HG02973 (cell line): Measurements from ENCODE around the gene ARHGEF5.
"Not testable (repeated sequence)": the region's sequence is repeated elsewhere in the genome, so short reads cannot be mapped to it uniquely, and the experiment has no call there.

Experiments used
- ATAC-seq: cut with Tn5 transposase; IDR thresholded peaks from one replicate; pipeline ENCODE4 v1.9.1; 2021; ENCODE audit warnings: moderate library complexity; ENCODE audit not compliant: unreplicated experiment

ARHGEF5 gene

DNA sequence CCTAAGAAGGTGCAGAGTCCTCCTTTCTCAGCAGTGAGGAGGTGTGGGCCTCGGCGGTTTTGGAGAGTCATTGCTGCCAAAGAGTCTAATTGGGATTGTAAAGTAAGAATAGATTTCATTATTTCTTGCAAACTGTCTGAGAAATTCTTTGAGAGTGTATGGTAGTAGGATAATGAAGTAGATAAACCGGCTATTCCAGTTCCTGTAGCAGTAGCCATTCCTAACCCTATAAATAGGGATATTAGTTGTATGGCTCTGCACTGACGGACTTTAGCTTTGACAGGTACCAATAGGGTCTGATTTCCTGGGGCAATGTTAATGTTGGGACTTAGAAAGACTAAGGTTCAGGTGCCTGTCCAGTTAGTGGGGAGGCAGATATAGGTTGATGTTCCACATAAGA lies 63.7 kb downstream of the ARHGEF5 start:
- not testable (repeated sequence) for ATAC-seq

DNA sequence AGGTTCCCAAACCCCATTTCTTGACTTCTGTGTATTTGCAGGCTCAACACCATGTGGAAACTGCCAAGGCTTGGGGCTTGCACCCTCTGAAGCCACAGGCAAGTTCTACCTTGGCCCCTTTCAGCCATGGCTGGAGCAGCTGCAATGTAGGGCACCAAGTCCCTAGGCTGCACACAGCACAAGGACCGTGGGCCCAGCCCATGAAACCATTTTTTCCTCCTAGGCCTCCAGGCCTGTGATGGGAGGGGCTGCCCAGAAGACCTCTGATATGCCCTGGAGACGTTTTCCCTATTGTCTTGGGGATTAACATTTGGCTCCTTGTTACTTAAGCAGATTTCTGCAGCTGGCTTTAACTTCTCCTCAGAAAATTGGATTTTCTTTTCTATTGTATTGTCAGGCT lies 72.3 kb downstream of the ARHGEF5 start:
- ATAC-seq, result not testable (repeated sequence)

DNA sequence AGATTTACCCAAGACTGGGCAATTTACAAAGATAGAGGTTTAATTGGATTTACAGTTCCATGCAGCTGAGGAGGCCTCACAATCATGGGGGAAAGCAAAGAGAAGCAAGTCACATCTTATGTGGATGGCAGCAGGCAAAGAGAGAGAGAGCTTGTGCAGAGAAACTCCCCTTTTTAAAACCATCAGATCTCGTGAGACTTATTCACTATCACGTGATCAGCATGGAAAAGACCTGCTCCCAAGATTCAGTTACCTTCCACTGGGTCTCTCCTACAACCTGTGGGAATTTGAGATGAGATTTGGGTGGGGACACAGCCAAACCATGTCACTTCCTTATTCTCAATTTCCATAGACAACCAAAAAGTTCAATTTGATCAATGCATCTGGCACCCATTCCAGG lies 73.2 kb downstream of the ARHGEF5 start:
- no peak for ATAC-seq
